ENCODE data around the gene TNKS1BP1.

DNA sequence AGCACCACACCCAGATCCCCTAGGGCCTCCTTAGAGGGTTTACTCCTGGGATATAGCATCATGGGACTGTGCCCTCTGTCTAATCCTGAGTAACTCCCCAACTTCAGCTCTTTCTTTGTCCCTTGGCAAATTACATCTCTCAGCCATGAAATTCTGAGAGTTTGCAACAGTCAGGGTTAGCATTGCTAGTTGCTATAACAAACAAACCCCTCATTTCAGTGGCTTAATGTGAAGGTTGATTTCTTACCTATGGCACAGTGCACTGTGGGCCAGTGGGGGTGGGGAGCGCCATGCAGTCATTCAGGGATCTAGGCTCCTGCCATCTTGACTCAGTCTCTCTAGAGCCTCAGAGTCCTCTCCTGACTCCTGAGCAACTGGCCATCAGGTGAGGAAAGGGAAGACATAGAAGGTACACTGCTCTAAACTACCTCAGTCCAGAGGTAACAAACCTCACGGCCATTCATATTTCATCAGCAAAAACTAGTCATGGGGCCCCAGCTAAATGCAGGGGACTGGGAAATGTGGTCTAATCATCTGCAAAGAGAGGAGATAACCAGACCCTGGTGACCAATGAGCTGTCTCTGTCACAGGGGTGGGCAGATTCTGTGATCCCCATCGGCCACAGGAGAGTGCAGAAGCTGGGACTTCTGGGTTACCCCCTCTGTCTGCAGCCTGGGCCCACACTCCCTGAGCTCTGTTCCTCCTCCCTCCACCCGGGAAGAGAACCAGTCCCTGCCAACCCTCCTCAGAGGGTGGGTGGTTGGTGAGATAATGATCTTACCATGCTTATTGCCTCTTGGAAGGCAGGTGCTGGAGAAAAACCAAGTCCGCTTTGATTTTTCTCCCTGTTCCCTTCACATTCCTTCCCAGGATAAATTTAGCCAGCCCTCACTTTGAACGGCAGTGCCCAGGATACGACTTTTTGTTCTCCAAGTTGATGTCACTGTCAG, 38.7 kb upstream of the TNKS1BP1 start:
- TF ChIP-seq TOE1 (IDR thresholded peaks at IDR 0.05; ENCODE audit: borderline replicate concordance) (no peak), TOE1 (CRISPR knock-in tag; IDR thresholded peaks at IDR 0.05; ENCODE audit: borderline replicate concordance, low read depth) (no peak), POLR2AphosphoS5 (IDR thresholded peaks at IDR 0.05; ENCODE audit: control insufficient read depth, insufficient read depth, low read depth, low read length) (no peak), CCAR2 (IDR thresholded peaks at IDR 0.05; ENCODE audit: low read depth, low read length) (no peak), FOXA1 (IDR thresholded peaks at IDR 0.05; ENCODE audit: borderline replicate concordance) (no peak), TEAD4 (IDR thresholded peaks at IDR 0.05; ENCODE audit: low read length) (no peak), TEAD4 (CRISPR knock-in tag; IDR thresholded peaks at IDR 0.05; ENCODE audit: borderline replicate concordance) (no peak), EP300 (IDR thresholded peaks at IDR 0.05; ENCODE audit: low read length) (no peak), POLR2A (conservative IDR thresholded peaks at IDR 0.05) (no peak), CHD2 (IDR thresholded peaks at IDR 0.05; ENCODE audit: low read depth, low read length) (no peak), ZNF274 (IDR thresholded peaks at IDR 0.05; ENCODE audit: borderline replicate concordance, low read depth, low read length) (no peak)
- TF ChIP-seq, protein P1, sequence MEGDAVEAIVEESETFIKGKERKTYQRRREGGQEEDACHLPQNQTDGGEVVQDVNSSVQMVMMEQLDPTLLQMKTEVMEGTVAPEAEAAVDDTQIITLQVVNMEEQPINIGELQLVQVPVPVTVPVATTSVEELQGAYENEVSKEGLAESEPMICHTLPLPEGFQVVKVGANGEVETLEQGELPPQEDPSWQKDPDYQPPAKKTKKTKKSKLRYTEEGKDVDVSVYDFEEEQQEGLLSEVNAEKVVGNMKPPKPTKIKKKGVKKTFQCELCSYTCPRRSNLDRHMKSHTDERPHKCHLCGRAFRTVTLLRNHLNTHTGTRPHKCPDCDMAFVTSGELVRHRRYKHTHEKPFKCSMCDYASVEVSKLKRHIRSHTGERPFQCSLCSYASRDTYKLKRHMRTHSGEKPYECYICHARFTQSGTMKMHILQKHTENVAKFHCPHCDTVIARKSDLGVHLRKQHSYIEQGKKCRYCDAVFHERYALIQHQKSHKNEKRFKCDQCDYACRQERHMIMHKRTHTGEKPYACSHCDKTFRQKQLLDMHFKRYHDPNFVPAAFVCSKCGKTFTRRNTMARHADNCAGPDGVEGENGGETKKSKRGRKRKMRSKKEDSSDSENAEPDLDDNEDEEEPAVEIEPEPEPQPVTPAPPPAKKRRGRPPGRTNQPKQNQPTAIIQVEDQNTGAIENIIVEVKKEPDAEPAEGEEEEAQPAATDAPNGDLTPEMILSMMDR (IDR thresholded peaks at IDR 0.05 in 2 of 3, conservative IDR thresholded peaks at IDR 0.05 in 1 of 3; ENCODE audit: insufficient read depth in 2 of 3, low read depth in 1 of 3, low read length in 3 of 3) = no peak
- TF ChIP-seq, protein P2, sequence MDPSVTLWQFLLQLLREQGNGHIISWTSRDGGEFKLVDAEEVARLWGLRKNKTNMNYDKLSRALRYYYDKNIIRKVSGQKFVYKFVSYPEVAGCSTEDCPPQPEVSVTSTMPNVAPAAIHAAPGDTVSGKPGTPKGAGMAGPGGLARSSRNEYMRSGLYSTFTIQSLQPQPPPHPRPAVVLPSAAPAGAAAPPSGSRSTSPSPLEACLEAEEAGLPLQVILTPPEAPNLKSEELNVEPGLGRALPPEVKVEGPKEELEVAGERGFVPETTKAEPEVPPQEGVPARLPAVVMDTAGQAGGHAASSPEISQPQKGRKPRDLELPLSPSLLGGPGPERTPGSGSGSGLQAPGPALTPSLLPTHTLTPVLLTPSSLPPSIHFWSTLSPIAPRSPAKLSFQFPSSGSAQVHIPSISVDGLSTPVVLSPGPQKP (CRISPR knock-in tag; IDR thresholded peaks at IDR 0.05) = no peak
- TF ChIP-seq, protein P3, sequence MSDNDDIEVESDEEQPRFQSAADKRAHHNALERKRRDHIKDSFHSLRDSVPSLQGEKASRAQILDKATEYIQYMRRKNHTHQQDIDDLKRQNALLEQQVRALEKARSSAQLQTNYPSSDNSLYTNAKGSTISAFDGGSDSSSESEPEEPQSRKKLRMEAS (CRISPR knock-in tag; IDR thresholded peaks at IDR 0.05) = no peak

All from K562 (cell line).